CD1c-positive myeloid dendritic cell (primary cell): ENCODE measurements around the gene CAMK4.
A peak's percentile ranks its signal among the peaks of the same experiment; 100 is the strongest.
"Not testable (repeated sequence)": the region's sequence is repeated elsewhere in the genome, so short reads cannot be mapped to it uniquely, and the experiment has no call there.

Source experiments
- DNase-seq: peaks from one replicate; pipeline ENCODE4 v3.0.0-alpha.2; 2016; ENCODE audit errors: extremely low spot score

The CAMK4 gene

GRCh38 chr5:111310711-111311620 lies 86.8 kb downstream of the CAMK4 start:
- DNase-seq: no peak

GRCh38 chr5:111311666-111312065 lies 87.5 kb downstream of the CAMK4 start:
- DNase-seq: no peak

DNA sequence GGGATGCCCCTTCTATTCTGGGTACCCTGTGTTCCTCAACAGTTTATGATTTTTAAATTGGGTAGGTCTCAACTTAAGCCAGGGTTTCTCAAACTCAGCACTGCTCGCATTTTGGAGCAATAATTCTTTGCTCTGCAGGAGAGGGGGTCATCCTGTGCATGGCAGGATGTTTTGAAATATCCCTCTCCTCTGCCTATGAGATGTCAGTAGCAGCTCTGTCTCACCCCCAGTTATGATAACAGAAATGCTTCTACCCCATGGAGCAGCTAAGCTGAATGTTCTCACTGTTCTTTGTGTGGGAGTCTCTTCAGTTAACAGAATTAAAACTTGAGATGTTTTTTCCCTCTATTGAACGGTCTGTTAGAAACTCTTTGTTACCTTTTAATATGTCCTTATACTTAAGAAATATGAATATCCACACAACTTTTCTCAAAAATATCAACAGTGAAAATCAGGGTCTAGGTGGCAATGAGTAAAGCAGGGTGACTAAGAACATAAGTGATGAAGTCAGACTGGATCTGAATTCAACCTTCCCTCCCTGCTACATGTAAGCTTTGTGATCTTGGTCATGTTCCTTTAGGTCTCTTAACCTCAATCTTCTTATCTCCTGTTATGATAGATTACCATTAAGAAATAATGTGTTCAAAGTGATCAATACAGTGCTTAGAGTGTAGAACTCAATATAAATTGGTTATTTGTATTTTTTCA lies 89.0 kb downstream of the CAMK4 start:
- no peak for DNase-seq

- no peak for DNase-seq
These were observed 96.8 kb downstream of the CAMK4 start for GRCh38 chr5:111320953-111321352.

DNA sequence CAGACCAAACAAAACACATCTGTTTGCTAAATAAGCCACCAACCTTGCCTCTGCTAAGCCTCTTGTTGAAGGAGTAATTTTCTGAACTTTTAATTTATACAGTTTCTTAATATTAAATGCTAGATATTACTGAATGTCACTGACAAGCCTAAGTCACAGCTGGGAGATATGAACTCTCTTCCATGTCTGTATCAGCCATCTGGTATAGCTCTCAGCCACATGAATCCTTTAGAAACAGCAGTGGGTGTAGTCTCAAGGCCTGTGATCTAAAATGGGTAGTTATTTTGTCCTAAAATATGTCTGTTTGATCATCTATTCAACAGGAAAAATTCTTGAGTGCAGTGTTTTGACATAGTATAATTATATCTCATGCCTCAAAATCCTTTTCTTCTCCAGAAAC lies 97.2 kb downstream of the CAMK4 start:
- DNase-seq: no peak

- no peak for DNase-seq
These were observed 102.4 kb downstream of the CAMK4 start for GRCh38 chr5:111326551-111326950.

DNA sequence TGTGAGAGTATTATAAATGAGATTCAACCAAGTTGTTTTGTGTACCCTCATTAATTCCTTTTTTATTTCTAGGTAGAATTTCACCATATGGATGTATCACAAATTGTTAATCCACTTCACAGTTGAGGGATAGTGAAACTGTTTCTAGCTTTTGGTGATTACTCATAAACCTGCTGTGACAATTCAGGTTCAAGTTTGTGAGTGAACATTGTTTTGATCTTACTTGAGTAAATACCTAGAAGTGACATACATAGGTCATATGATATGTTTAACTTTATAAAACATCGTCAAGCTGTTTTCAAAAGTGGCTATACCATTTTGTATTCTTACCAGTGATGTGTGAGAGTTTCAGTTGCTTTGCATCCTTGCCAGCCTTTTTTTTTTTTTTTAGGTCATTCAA lies 112.9 kb downstream of the CAMK4 start:
- no peak for DNase-seq

DNA sequence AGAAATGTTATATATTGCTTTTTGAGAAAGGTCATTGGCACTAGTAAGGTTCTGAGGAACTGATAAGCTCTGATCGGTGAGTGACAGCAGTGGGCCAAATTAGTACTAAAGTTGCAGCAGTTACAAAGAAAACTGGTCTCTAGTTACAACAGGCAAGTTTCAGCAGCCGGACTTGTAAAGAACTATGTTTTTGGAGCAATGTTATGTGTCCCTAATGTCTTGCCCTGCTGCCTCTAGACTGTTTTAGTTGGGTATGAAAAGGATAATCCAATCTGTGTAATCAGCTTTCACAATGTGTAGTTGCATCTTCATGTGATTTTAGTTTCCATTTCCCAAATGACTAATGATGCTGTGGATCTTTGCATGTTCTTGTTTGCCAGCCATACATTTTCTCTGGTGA lies 113.5 kb downstream of the CAMK4 start:
- no peak for DNase-seq

GRCh38 chr5:111345731-111346130 lies 121.5 kb downstream of the CAMK4 start:
- DNase-seq: no peak

DNA sequence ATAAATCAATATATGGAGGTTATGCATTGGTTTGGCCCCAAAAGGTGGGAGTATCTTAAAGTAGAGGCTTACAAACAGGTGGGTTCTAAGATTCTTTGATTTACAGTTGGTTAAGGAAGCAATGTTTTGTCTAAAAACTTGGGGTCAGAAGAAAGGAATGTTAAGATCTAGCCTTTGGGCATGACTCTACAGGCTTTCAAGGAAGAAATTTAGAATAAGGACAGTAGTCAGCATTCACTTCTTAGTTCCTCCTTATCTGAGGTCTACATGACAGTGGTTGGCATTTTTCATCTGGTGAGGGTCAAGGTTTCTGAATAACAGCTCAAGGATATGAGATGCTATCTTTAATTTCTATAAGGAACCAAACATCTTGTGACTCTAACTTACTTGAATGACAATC lies 122.8 kb downstream of the CAMK4 start:
- DNase-seq: no peak

GRCh38 chr5:111348661-111349329 lies 124.6 kb downstream of the CAMK4 start:
- no peak for DNase-seq

GRCh38 chr5:111349429-111349828 lies 125.2 kb downstream of the CAMK4 start:
- no peak for DNase-seq

DNA sequence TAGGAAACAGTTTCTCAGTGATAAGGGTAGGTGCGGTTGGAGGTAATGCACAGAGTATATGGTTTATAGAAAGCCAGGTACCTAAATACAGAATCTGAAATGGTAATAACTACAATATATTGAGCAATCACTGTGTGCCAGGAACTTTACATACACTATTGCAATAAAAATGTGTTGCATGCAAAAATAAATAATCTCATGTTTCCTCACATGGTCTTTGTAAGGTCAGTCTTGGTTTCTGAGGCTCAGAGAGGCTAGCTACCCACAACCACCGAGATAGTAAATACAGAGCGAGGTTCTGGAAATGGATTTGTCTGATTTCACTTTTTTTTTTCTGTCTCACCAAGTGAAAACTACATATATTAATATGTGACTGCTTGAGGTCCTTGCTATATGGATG lies 128.9 kb downstream of the CAMK4 start:
- no peak for DNase-seq

- DNase-seq: not testable (repeated sequence)
These were observed 134.5 kb downstream of the CAMK4 start for GRCh38 chr5:111358726-111359125.

GRCh38 chr5:111360173-111360572 lies 136.0 kb downstream of the CAMK4 start:
- no peak for DNase-seq

- peak; percentile 2 for DNase-seq
These were observed 140.8 kb downstream of the CAMK4 start for GRCh38 chr5:111364992-111365391.

DNA sequence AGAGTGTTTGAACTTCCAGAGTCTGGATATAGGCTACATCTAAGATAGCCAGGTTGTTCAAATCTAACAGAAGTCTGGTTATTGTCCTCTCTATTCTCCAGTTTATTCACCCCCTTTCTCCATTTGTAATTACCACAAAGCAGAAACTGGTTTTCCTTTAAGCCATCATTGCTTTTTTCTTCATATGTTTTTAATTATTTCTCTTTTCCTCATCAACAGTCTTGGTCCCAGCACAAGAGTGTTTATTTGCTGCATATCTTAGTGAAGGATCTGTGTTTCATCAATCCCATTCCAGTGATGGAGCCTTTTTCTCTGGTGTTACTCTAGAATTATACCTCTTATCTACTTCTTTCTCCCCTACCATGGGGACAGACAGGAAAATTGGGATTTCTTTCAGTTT lies 142.2 kb downstream of the CAMK4 start:
- no peak for DNase-seq

DNA sequence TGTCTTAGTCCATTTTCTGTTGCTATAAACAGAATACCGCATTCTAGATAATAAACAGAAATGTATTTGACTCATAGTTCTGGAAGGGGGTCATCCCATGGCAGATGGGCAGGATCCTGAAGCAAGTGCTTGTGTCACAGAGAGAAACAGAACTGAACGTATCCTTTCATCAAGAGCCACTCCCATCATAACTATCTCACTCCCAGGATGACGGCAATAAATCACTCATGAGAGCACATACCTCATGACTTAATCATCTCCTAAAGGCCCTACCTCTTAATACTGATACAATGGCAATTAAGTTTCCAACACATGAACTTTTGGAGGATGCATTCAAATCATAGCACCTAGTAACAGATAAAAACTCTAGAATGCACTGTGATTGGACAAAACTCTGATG lies 142.9 kb downstream of the CAMK4 start:
- DNase-seq: no peak

DNA sequence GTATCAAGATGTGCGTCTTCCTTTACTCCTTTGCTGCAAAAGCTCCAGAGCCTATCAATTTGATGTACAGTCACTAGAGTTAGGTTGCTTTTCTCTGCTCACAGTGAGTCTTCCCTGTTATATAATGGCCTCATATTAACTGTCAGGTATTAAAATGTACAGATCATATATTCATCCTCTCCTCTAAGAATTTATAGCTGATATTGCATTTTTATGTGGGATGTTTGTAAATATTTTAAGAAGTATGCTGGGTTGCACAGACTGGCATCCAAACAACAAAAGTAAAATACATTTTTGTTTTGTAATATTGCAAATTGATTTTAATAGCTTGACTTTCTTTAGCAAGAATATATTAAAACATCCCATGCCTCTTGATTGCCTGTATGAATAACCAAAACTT lies 148.6 kb downstream of the CAMK4 start:
- no peak for DNase-seq

DNA sequence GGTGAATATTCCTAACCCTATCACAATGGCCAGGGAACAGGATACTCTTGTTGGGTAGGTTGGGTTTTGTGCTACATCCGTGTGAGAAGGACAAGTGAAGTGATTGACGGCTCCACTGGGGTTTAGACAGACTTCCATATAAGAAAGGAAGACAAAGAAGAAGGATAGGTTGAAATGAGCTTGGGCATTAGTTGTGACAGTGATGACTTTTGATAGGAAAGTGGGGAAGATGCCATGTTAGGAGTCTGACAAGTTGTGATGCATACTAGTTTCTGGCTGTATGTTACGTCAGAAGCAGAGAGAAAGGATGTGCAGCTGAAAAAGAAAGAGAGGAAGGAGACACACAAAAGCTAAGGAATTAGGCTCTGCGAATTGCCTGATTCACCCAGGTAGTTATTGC lies 150.2 kb downstream of the CAMK4 start:
- no peak for DNase-seq

- DNase-seq: no peak
These were observed 151.5 kb downstream of the CAMK4 start for GRCh38 chr5:111375645-111376044.

DNA sequence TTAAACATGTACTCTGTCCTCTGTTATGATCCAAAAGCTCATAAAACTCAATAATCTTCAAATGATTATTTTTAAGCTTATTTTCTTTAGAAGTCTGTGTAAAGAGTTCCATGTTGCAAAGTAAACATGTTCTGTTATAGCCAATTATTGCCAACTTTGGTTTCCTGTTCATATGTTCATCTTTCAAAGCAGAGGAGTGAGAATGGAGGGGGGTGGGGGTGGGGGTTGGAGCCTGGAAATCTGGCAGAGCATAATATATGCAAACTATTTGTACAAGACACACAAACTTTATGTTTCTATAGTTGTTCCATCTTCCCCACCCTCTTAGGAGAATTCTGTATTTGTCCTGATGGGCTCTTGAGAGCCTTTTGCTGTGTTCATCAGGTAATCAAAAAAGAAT lies 153.1 kb downstream of the CAMK4 start:
- DNase-seq: no peak

DNA sequence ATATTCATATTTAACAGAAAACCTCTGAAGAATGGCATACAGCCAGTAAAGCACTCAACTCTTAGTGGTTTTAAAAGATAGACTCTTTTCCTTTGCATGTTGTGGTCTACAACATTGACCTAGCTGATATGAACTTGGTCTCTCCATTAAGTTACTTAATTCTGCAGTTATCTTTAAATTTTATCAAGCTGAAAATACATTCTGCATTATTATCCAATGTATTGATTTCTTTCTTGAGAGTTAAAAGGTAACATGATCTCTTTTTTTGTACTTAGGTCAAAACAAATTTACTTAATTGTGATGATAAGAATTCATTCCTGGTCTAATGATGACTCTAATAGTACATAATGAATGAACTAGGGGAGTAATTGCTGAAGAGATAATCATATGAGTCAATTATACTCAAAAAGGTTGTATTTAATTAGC lies 155.2 kb downstream of the CAMK4 start:
- DNase-seq: no peak
